ENCODE results near the gene HBE1. TPM values are rescaled to one million over a fixed set of nuclear protein-coding genes. Genes with fewer than 3 reads are reported as not detected.

HBE1 gene
- total RNA-seq, 1 experiment from 2014 or later = 0.26 TPM

GRCh38 chr11:5238486-5238885, 31.3 kb downstream of the HBE1 start:
- H3K27me3 ChIP-seq = no peaks in the 10 kb centered on the region
- no peaks in the 10 kb centered on the region for H3K4me1 ChIP-seq
- H3K36me3 ChIP-seq = no peaks in the 10 kb centered on the region
- H3K9me3 ChIP-seq (replicated peaks) = no peaks in the 10 kb centered on the region
- no peak overlapping the region for H3K27ac ChIP-seq
- no peak overlapping the region for H3K4me3 ChIP-seq
- no peak for DNase-seq

GRCh38 chr11:5237420-5237819, 32.3 kb downstream of the HBE1 start:
- Histone ChIP-seq H3K9me3 (replicated peaks) (no peaks in the 10 kb centered on the region), H3K4me1 (no peaks in the 10 kb centered on the region), H3K36me3 (no peaks in the 10 kb centered on the region), H3K27ac (no peak overlapping the region), H3K4me3 (no peak overlapping the region), H3K27me3 (no peaks in the 10 kb centered on the region)
- no peak for DNase-seq

DNA sequence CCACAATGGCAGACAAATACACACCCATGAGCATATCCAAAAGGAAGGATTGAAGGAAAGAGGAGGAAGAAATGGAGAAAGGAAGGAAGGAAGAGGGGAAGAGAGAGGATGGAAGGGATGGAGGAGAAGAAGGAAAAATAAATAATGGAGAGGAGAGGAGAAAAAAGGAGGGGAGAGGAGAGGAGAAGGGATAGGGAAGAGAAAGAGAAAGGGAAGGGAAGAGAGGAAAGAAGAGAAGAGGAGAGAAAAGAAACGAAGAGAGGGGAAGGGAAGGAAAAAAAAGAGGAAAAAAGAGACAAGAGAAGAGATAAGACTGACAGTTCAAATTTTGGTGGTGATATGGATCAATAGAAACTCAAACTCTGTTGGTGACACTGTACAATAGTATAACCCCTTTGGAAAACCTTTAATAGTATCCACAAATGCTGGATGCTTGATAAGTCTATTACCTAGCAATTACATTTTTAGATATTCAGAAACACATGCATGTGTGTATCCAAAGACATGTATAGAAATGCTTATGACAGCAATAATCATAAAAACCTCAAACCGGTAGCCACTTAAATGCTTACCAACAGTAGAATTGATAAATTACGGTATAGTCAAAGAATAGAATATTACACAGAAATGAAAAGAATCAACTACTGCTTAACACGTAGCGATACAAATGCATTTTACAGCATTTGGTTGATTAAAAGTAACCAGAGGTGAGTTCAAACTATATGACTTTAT, 34.2 kb downstream of the HBE1 start:
- Histone ChIP-seq H3K27me3 (no peaks in the 10 kb centered on the region), H3K36me3 (no peaks in the 10 kb centered on the region)

DNA sequence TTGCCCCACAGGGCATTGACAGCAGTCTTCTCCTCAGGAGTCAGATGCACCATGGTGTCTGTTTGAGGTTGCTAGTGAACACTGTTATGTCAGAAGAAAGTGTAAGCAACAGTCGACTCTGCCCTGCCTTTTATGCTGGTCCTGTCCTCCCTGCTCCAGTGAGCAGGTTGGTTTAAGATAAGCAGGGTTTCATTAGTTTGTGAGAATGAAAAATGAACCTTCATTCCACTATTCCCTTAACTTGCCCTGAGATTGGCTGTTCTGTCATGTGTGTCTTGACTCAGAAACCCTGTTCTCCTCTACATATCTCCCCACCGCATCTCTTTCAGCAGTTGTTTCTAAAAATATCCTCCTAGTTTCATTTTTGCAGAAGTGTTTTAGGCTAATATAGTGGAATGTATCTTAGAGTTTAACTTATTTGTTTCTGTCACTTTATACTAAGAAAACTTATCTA, 35.3 kb downstream of the HBE1 start, which contains the start of gene HBD:
Gene HBD (minus strand): TSS at position 103 of the 454 bp plus-strand sequence. CDS start 50 bp downstream, at position 53.
- no peaks in the 10 kb centered on the region for H3K4me1 ChIP-seq
- H3K36me3 ChIP-seq = no peaks in the 10 kb centered on the region
- no peak within 1 kb of the TSS for H3K27ac ChIP-seq
- no peak for DNase-seq
- H3K9me3 ChIP-seq (replicated peaks) = no peaks in the 10 kb centered on the region
- H3K27me3 ChIP-seq = no peaks in the 10 kb centered on the region
- H3K4me3 ChIP-seq = no peak within 1 kb of the TSS

More for the DNA sequence above, 34.2 kb downstream of the HBE1 start:
- no peaks in the 10 kb centered on the region for H3K4me1 ChIP-seq
- H3K27ac ChIP-seq = no peak overlapping the region
- H3K9me3 ChIP-seq (replicated peaks) = no peaks in the 10 kb centered on the region
- no peak overlapping the region for H3K4me3 ChIP-seq
- no peak for DNase-seq

GRCh38 chr11:5233307-5233706, 36.4 kb downstream of the HBE1 start:
- H3K4me3 ChIP-seq = no peak overlapping the region
- DNase-seq = no peak
- H3K9me3 ChIP-seq (replicated peaks) = no peaks in the 10 kb centered on the region
- no peaks in the 10 kb centered on the region for H3K36me3 ChIP-seq
- H3K27me3 ChIP-seq = no peaks in the 10 kb centered on the region
- no peak overlapping the region for H3K27ac ChIP-seq
- no peaks in the 10 kb centered on the region for H3K4me1 ChIP-seq

GRCh38 chr11:5232821-5233220, 36.9 kb downstream of the HBE1 start:
- Histone ChIP-seq H3K27ac (no peak overlapping the region), H3K4me1 (no peaks in the 10 kb centered on the region), H3K4me3 (no peak overlapping the region), H3K27me3 (no peaks in the 10 kb centered on the region), H3K36me3 (no peaks in the 10 kb centered on the region), H3K9me3 (replicated peaks) (no peaks in the 10 kb centered on the region)
- DNase-seq = no peak

DNA sequence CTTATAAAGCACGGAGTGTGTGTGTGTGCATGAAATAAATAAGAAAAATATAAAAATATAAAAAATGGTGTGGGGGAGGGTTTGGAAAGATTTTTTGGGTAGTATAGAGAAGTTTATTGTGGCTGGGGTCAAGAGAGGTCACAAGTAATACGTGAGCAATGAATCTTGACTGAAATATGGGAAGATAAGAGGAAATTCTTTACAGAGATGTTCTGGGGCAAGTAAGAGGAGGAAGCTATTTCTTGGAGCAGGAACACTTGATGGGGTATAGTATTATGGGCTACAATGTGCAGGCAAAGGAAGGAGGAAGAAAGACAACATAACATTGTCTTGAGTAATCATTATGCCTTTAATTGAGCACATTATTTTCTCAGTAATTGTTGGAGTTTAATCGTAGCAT, 37.6 kb downstream of the HBE1 start:
- Histone ChIP-seq H3K27ac (no peak overlapping the region), H3K4me3 (no peak overlapping the region), H3K4me1 (no peaks in the 10 kb centered on the region), H3K27me3 (no peaks in the 10 kb centered on the region), H3K36me3 (no peaks in the 10 kb centered on the region), H3K9me3 (replicated peaks) (no peaks in the 10 kb centered on the region)
- DNase-seq = no peak

DNA sequence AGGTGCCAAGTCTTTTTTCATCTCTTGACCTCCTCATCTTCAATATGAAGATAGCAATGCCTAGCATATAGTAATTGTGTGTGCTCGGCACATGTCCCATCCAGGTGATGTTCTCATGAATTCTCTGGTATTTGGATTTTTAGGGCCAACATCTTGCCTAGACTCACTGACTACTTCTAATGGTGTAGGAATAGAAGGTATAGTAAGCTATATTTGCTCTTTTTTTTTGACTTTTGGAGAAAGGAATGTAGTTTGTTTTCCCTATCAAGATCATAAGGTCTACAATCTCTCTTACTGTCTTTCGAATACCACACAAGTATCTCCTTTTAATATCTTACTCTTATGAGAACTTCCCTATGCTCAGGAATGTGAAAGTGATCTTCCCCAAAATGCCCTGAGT, 38.6 kb downstream of the HBE1 start:
- Histone ChIP-seq H3K27me3 (no peaks in the 10 kb centered on the region), H3K36me3 (no peaks in the 10 kb centered on the region), H3K27ac (no peak overlapping the region), H3K4me3 (no peak overlapping the region), H3K9me3 (replicated peaks) (no peaks in the 10 kb centered on the region), H3K4me1 (no peaks in the 10 kb centered on the region)
- DNase-seq = no peak

- H3K4me1 ChIP-seq = no peaks in the 10 kb centered on the region
- no peaks in the 10 kb centered on the region for H3K36me3 ChIP-seq
Measured at GRCh38 chr11:5230266-5230665, 39.5 kb downstream of the HBE1 start.

GRCh38 chr11:5229796-5230195, 39.9 kb downstream of the HBE1 start:
- no peaks in the 10 kb centered on the region for H3K9me3 ChIP-seq (replicated peaks)
- H3K4me3 ChIP-seq = no peak overlapping the region
- H3K27ac ChIP-seq = no peak overlapping the region
- no peak for DNase-seq
- H3K4me1 ChIP-seq = no peaks in the 10 kb centered on the region
- no peaks in the 10 kb centered on the region for H3K27me3 ChIP-seq
- H3K36me3 ChIP-seq = no peaks in the 10 kb centered on the region

More at GRCh38 chr11:5230266-5230665, 39.5 kb downstream of the HBE1 start:
- H3K27me3 ChIP-seq = no peaks in the 10 kb centered on the region
- no peaks in the 10 kb centered on the region for H3K9me3 ChIP-seq (replicated peaks)
- no peak overlapping the region for H3K4me3 ChIP-seq
- no peak overlapping the region for H3K27ac ChIP-seq
- no peak for DNase-seq

DNA sequence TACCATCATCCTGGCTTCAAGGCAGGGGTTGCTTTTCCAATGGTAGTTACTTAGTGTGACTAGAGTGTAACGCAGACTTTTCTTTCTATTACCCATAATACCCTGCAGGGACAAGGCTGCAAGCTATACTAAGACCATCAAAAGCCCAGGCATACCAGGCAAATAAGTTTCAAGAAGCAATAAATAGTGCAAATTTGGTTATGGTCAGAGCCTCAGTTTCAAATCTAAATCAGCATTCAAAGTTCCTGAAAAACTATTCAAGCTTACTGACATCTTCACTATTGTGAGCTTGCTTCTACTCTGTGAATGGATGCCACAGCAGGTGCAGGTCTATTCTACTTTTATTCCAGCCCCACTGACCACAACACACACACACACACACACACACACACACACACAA, 40.4 kb downstream of the HBE1 start:
- Histone ChIP-seq H3K36me3 (no peaks in the 10 kb centered on the region), H3K4me3 (no peak overlapping the region), H3K27ac (no peak overlapping the region), H3K27me3 (no peaks in the 10 kb centered on the region), H3K9me3 (replicated peaks) (no peaks in the 10 kb centered on the region), H3K4me1 (no peaks in the 10 kb centered on the region)
- no peak for DNase-seq

- no peak overlapping the region for H3K27ac ChIP-seq
- no peak overlapping the region for H3K4me3 ChIP-seq
- no peaks in the 10 kb centered on the region for H3K36me3 ChIP-seq
- H3K9me3 ChIP-seq (replicated peaks) = no peaks in the 10 kb centered on the region
- DNase-seq = no peak
- H3K4me1 ChIP-seq = no peaks in the 10 kb centered on the region
- no peaks in the 10 kb centered on the region for H3K27me3 ChIP-seq
Measured at GRCh38 chr11:5228124-5228523, 41.6 kb downstream of the HBE1 start.

GRCh38 chr11:5227681-5228080, 42.1 kb downstream of the HBE1 start:
- Histone ChIP-seq H3K36me3 (no peaks in the 10 kb centered on the region), H3K9me3 (replicated peaks) (no peaks in the 10 kb centered on the region), H3K27me3 (no peaks in the 10 kb centered on the region), H3K4me1 (no peaks in the 10 kb centered on the region), H3K4me3 (no peak overlapping the region), H3K27ac (no peak overlapping the region)
- DNase-seq = no peak

GRCh38 chr11:5226732-5227310, 42.9 kb downstream of the HBE1 start, which contains the start of gene HBB:
Gene HBB, minus strand, starts transcription at chr11:5227071. Its CDS starts 50 bp downstream, at chr11:5227021.
- Histone ChIP-seq H3K9me3 (replicated peaks) (no peaks in the 10 kb centered on the region), H3K4me3 (no peak within 1 kb of the TSS), H3K27me3 (no peaks in the 10 kb centered on the region), H3K36me3 (no peaks in the 10 kb centered on the region), H3K27ac (no peak within 1 kb of the TSS), H3K4me1 (no peaks in the 10 kb centered on the region)
- DNase-seq = no peak

- Histone ChIP-seq H3K9me3 (replicated peaks) (no peaks in the 10 kb centered on the region), H3K4me3 (no peak overlapping the region), H3K27me3 (no peaks in the 10 kb centered on the region), H3K4me1 (no peaks in the 10 kb centered on the region), H3K36me3 (no peaks in the 10 kb centered on the region), H3K27ac (no peak overlapping the region)
- no peak for DNase-seq
Measured at GRCh38 chr11:5225480-5225871, 44.3 kb downstream of the HBE1 start.
